HCT116 (cell line): ENCODE measurements around the gene MAGEA4. TPM values are rescaled to one million over a fixed set of nuclear protein-coding genes. Genes with fewer than 3 reads are reported as not detected.

Experiments used
- ATAC-seq: fragments of 200-7000 bp; cut with Tn5 transposase; 2 replicates; pipeline ENCODE4 v1.9.1; 2020; ENCODE audit warnings: mild to moderate bottlenecking, moderate library complexity
- BruUV-seq: library from RNA; stranded (reverse); fragments of 400-500 nt; replicated peaks from 2 replicates; lab custom pipeline; 2021; lab: Mats Ljungman, UMichigan
- CTCF ChIA-PET: fragments of 300-600 bp; sonication (Branson Sonifier 250); formaldehyde crosslinking; loops from one replicate; lab custom pipeline; 2021; ENCODE audit warnings: antibody characterized with exemption; lab: Charles Lee
- POLR2A ChIA-PET: fragments of 300-600, 350-600 bp; sonication (Branson Sonifier 250); formaldehyde crosslinking; loops from one replicate; lab custom pipeline; 2021; ENCODE audit warnings: antibody characterized with exemption; lab: Charles Lee
- RAD21 ChIA-PET, 2 experiments: fragments of 300-600 bp; sonication (Branson Sonifier 250); formaldehyde crosslinking; loops; one replicate each; lab custom pipeline; 2023; ENCODE audit warnings: low total read pairs in 2 of 2; ENCODE audit not compliant: uncharacterized antibody in 2 of 2, unreplicated experiment in 2 of 2, low non-redundant PET in 1 of 2; lab: Charles Lee
- DNase-seq: peaks from one replicate; pipeline ENCODE4 v3.0.0-alpha.2; 2010; ENCODE audit warnings: low read depth, low spot score
- H2AFZ ChIP-seq: fragments of 200-600 bp; shearing (Covaris generic), sonication (generic); 2 replicates; pipeline ENCODE4 v1.6.1; 2017; ENCODE audit warnings: low read depth, mixed run types, mixed read lengths, antibody characterized with exemption, low read length; ENCODE audit not compliant: poor library complexity, severe bottlenecking
- H3K27ac ChIP-seq: 2 replicates; pipeline ENCODE4 v1.5.1; 2012; ENCODE audit warnings: low read depth, low read length
- H3K27me3 ChIP-seq: fragments of 200-600 bp; sonication (generic); 2 replicates; pipeline ENCODE4 v1.6.1; 2016; ENCODE audit warnings: mixed run types, low read length, mixed read lengths; ENCODE audit not compliant: insufficient read depth
- H3K36me3 ChIP-seq, 2 experiments: fragments of 200-500 bp in 1 of 2; fragments of 200-600 bp in 1 of 2; sonication (Bioruptor generic) in 1 of 2; sonication (generic) in 1 of 2; 2 replicates each; pipeline versions ENCODE4 v1.5.1 to v1.6.1; 2014 to 2016; ENCODE audit warnings: low read length in 2 of 2, inconsistent platforms in 1 of 2, mixed read lengths in 1 of 2, mixed run types in 1 of 2; ENCODE audit not compliant: insufficient read depth in 2 of 2, control insufficient read depth in 1 of 2
- H3K4me1 ChIP-seq, 2 experiments: fragments of 200-600 bp in 1 of 2; sonication (generic) in 1 of 2; 2 replicates each; pipeline versions ENCODE4 v1.5.1 to v1.6.1; 2012 to 2017; ENCODE audit warnings: low read length in 2 of 2, inconsistent platforms in 1 of 2, mild to moderate bottlenecking in 1 of 2, mixed read lengths in 1 of 2, mixed run types in 1 of 2, moderate library complexity in 1 of 2; ENCODE audit not compliant: insufficient read depth in 2 of 2, control insufficient read depth in 1 of 2
- H3K4me2 ChIP-seq: fragments of 200-600 bp; sonication (generic); 2 replicates; pipeline ENCODE4 v1.6.1; 2017; ENCODE audit warnings: mixed run types, low read length, mixed read lengths
- H3K4me3 ChIP-seq, 2 experiments: fragments of 200-600 bp in 1 of 2; sonication (generic) in 1 of 2; replicated peaks in 1 of 2; 2 replicates each; pipeline ENCODE4 v1.5.1; 2011 to 2016; ENCODE audit warnings: low read length in 2 of 2, control low read depth in 1 of 2, low read depth in 1 of 2, mild to moderate bottlenecking in 1 of 2, mixed read lengths in 1 of 2, mixed run types in 1 of 2
- H3K79me2 ChIP-seq: fragments of 200-600 bp; sonication (generic); 2 replicates; pipeline ENCODE4 v1.6.1; 2017; ENCODE audit warnings: mild to moderate bottlenecking, mixed run types, low read length, moderate library complexity, mixed read lengths; ENCODE audit not compliant: insufficient read depth
- H3K9ac ChIP-seq: fragments of 200-600 bp; sonication (generic); 2 replicates; pipeline ENCODE4 v1.6.1; 2016; ENCODE audit warnings: low read length, mixed read lengths
- H3K9me2 ChIP-seq: fragments of 200-600 bp; sonication (generic), shearing (Covaris generic); 2 replicates; pipeline ENCODE4 v1.6.1; 2017; ENCODE audit warnings: mixed run types, mild to moderate bottlenecking, moderate library complexity; ENCODE audit not compliant: insufficient read depth
- H3K9me3 ChIP-seq, 2 experiments: fragments of 200-500 bp in 1 of 2; fragments of 200-600 bp in 1 of 2; sonication (Bioruptor generic) in 1 of 2; sonication (generic) in 1 of 2; 2 replicates each; pipeline ENCODE4 v1.6.1; 2014 to 2017; ENCODE audit warnings: low read length in 2 of 2, mixed read lengths in 2 of 2, inconsistent platforms in 1 of 2, low read depth in 1 of 2, mild to moderate bottlenecking in 1 of 2, mixed run types in 1 of 2, moderate library complexity in 1 of 2; ENCODE audit not compliant: control insufficient read depth in 1 of 2, insufficient read depth in 1 of 2
- H4K20me1 ChIP-seq: fragments of 200-600 bp; sonication (generic), shearing (Covaris generic); 2 replicates; pipeline ENCODE4 v1.6.1; 2017; ENCODE audit warnings: mixed run types, mild to moderate bottlenecking, moderate library complexity; ENCODE audit not compliant: insufficient read depth
- ATF3 ChIP-seq: IDR thresholded peaks from 2 replicates; pipeline ENCODE4 v1.6.1; 2012
- CBX3 ChIP-seq: IDR thresholded peaks from 2 replicates; pipeline ENCODE4 v1.6.1; 2012; ENCODE audit warnings: low read depth
- CEBPB ChIP-seq: IDR thresholded peaks from 2 replicates; pipeline ENCODE4 v1.6.1; 2012; ENCODE audit warnings: low read depth
- CTCF ChIP-seq, 3 experiments: fragments of 200-600 bp in 1 of 3; sonication (generic) in 1 of 3; IDR thresholded peaks in 2 of 3; conservative IDR thresholded peaks in 1 of 3; 2 replicates each; pipeline ENCODE4 v1.5.1; 2012 to 2017; ENCODE audit warnings: low read depth in 2 of 3, low read length in 2 of 3, antibody characterized with exemption in 1 of 3, borderline replicate concordance in 1 of 3, control low read depth in 1 of 3, mild to moderate bottlenecking in 1 of 3, mixed read lengths in 1 of 3, mixed run types in 1 of 3, moderate library complexity in 1 of 3; ENCODE audit not compliant: insufficient read depth in 1 of 3
- ELF1 ChIP-seq: IDR thresholded peaks from 2 replicates; pipeline ENCODE4 v1.6.1; 2012; ENCODE audit warnings: low read depth, borderline replicate concordance
- FOSL1 ChIP-seq: IDR thresholded peaks from 2 replicates; pipeline ENCODE4 v1.6.1; 2012; ENCODE audit warnings: low read depth
- MAX ChIP-seq: IDR thresholded peaks from 2 replicates; pipeline ENCODE4 v1.6.1; 2012
- POLR2A ChIP-seq: IDR thresholded peaks from 2 replicates; pipeline ENCODE4 v1.7.0; 2011; ENCODE audit warnings: borderline replicate concordance; ENCODE audit not compliant: insufficient read depth, insufficient read length; ENCODE audit errors: extremely low read depth
- SRF ChIP-seq: IDR thresholded peaks from 2 replicates; pipeline ENCODE4 v1.6.1; 2012; ENCODE audit warnings: low read depth
- TCF7L2 ChIP-seq: IDR thresholded peaks from 2 replicates; pipeline ENCODE4 v1.7.0; 2011; ENCODE audit warnings: borderline replicate concordance, inconsistent platforms; ENCODE audit not compliant: insufficient read depth, insufficient read length; ENCODE audit errors: extremely low read depth
- YY1 ChIP-seq: IDR thresholded peaks from 2 replicates; pipeline ENCODE4 v1.6.1; 2011; ENCODE audit warnings: low read length, low read depth, moderate library complexity, mild to moderate bottlenecking; ENCODE audit not compliant: insufficient replicate concordance; ENCODE audit errors: extremely low read depth
- ZBTB33 ChIP-seq: IDR thresholded peaks from 2 replicates; pipeline ENCODE4 v1.6.1; 2011; ENCODE audit warnings: mild to moderate bottlenecking, low read length, moderate library complexity; ENCODE audit not compliant: insufficient replicate concordance; ENCODE audit errors: extremely low read depth
- ZFX ChIP-seq: fragments of 450-650 bp; IDR thresholded peaks from 2 replicates; pipeline ENCODE4 v1.6.1; 2017
- ZNF274 ChIP-seq: fragments of 200-500 bp; sonication (Bioruptor generic); IDR thresholded peaks from 2 replicates; pipeline ENCODE4 v1.6.1; 2014; ENCODE audit warnings: mild to moderate bottlenecking, low read depth, low read length, inconsistent platforms
- intact Hi-C: fragments of 100-400 bp; cut with micrococcal nuclease; formaldehyde crosslinking; loops from 2 replicates; pipeline ENCODE4 v1.10.0; 2022
- total RNA-seq: library from RNA; stranded (reverse); gene quantifications from one replicate; pipeline ENCODE4 v1.2.1, GENCODE V29; 2021; ENCODE audit not compliant: unreplicated experiment

Gene MAGEA4
- total RNA-seq, 1 experiment from 2014 or later: not detected

GRCh38 chrX:151879856-151880255 is 32.8 kb upstream of the MAGEA4 start:
- Histone ChIP-seq H3K79me2 (no peaks in the 10 kb centered on the region), H2AFZ (no peak overlapping the region), H3K4me3 (no peak overlapping the region), H3K4me2 (no peak overlapping the region), H3K9me2 (no peaks in the 10 kb centered on the region), H3K27ac (no peak overlapping the region), H3K27me3 (no peaks in the 10 kb centered on the region), H4K20me1 (no peaks in the 10 kb centered on the region), H3K4me1 (no peaks in the 10 kb centered on the region), H3K9me3 (no peaks in the 10 kb centered on the region), H3K9ac (no peak overlapping the region), H3K36me3 (no peaks in the 10 kb centered on the region)
- RAD21 ChIA-PET: no interaction called here
- intact Hi-C loops: no loop called here
- no TSS peak for BruUV-seq
- TF ChIP-seq SRF: no peak
- TF ChIP-seq ZNF274: no peak
- POLR2A ChIA-PET: no interaction called here
- ATAC-seq: no peak
- CTCF ChIA-PET: no interaction called here
- no peak for DNase-seq

GRCh38 chrX:151880895-151881294 is 31.8 kb upstream of the MAGEA4 start:
- no peak for DNase-seq
- no peaks in the 10 kb centered on the region for H3K9me3 ChIP-seq
- no peak overlapping the region for H2AFZ ChIP-seq
- H3K9me2 ChIP-seq: no peaks in the 10 kb centered on the region
- H3K4me3 ChIP-seq: no peak overlapping the region
- intact Hi-C loops: no loop called here
- no peaks in the 10 kb centered on the region for H3K27me3 ChIP-seq
- H4K20me1 ChIP-seq: no peaks in the 10 kb centered on the region
- H3K36me3 ChIP-seq: no peaks in the 10 kb centered on the region
- TF ChIP-seq POLR2A (no peak), ZBTB33 (no peak), TCF7L2 (no peak), ATF3 (no peak), YY1 (no peak), FOSL1 (no peak), MAX (no peak), CTCF (IDR thresholded peaks at IDR 0.05 in 2 of 3, conservative IDR thresholded peaks at IDR 0.05 in 1 of 3; ENCODE audit: borderline replicate concordance in 1 of 3, insufficient read depth in 1 of 3, low read depth in 2 of 3, low read length in 2 of 3) (no peak), CEBPB (no peak), CBX3 (no peak), ZFX (no peak), ELF1 (no peak)
- H3K4me2 ChIP-seq: no peak overlapping the region
- ChIA-PET RAD21 (no interaction called here), POLR2A (no interaction called here), CTCF (no interaction called here)
- H3K9ac ChIP-seq: no peak overlapping the region
- no peaks in the 10 kb centered on the region for H3K4me1 ChIP-seq
- no peak overlapping the region for H3K27ac ChIP-seq
- H3K79me2 ChIP-seq: no peaks in the 10 kb centered on the region
- no peak for ATAC-seq
- no TSS peak for BruUV-seq
